ENCODE results near the gene CD47.

DNA sequence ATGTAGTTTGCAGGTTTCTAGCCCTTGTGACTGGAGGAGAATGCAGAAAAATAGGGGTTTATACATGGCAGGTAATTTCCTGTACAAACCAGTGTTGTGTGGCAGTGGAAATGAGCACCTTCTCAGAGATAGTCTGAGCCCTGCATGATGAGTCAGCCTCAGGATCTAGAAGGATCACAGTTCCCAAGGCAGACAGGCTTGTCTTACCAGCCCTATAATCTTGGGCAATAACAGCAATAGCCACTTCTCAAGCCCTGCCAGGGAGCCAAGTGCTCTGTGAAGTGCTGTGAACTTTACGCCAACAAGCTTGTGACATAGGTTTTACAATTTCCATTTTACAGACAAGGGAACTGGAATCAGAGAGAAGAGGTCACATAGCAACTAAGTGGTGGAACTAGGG lies 89.4 kb downstream of the CD47 start:
- TF ChIP-seq CTCF (IDR thresholded peaks at IDR 0.05): no peak
- TF ChIP-seq EP300 (IDR thresholded peaks at IDR 0.05): no peak
